NCI-H510A (cell line): ENCODE results near the gene ENDOD1.

ENCODE experiments used
- DNase-seq: peaks from one replicate; lab custom pipeline; 2025; lab: John Stamatoyannopoulos, UW

ENDOD1 gene

GRCh38 chr11:95076981-95077380 is 12.7 kb upstream of the ENDOD1 start:
- no peak for DNase-seq

- no peak for DNase-seq
Measured at GRCh38 chr11:95078526-95078925, 11.1 kb upstream of the ENDOD1 start.

DNA sequence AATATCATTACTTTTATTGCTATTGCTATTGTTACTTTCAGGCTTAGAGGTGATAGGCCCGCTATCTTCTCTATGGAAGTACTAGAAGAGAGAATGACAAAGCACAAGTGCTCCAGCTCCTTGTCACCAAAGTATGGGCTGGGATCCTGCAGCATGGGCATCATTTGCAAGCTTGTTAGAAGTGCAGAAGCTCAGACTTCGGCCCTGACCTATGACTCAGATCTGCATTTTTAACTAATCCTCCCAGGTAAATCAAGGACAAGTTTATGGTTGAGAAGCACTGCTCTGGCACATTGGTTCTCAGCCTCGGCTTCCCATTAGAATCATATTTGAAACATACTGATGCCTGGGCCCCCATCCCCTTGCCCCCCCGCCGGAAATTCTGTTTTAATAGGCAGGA is 8.6 kb upstream of the ENDOD1 start:
- no peak for DNase-seq

DNA sequence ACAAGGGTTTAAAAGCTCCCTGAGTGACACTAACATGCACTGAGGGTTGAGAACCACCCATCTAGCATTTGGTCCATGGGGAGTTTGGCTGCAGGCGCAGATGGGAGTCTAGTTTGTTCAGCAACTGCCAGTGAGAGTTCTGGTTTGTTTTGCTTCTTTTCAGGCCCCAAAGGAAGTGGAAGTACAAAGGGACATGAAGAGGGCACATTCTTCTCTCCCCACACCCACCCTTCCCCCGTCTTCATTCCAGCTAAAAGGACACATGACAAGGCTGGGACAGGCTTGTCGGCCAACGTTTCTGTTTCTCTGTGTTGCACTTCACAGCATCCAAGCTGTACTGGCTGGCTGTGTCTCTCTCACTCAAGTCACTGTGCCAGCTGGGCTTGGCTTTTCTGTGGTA is 8.2 kb upstream of the ENDOD1 start:
- DNase-seq = no peak

DNA sequence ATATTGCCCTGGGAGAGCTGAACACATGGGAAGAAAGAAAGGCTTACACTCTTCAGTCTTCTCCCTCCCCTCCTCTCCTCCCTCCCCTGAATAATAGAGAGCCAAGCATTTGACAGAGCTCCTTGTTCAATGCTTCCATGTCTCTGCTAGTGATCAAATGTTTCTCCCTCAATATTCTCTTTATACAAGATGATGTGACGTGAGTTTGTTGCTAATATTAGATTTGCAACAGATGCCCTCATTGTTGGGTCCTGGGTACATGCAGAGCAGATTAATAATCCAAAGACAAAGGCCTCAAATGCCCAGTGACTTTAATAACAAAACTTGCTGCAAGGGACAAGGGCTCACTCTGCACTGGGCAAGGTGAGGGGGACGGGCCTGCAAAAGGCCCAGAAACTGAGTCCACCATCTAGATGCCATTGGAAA is 7.1 kb upstream of the ENDOD1 start:
- no peak for DNase-seq

- no peak for DNase-seq
Measured at GRCh38 chr11:95084509-95084908, 5.1 kb upstream of the ENDOD1 start.

DNA sequence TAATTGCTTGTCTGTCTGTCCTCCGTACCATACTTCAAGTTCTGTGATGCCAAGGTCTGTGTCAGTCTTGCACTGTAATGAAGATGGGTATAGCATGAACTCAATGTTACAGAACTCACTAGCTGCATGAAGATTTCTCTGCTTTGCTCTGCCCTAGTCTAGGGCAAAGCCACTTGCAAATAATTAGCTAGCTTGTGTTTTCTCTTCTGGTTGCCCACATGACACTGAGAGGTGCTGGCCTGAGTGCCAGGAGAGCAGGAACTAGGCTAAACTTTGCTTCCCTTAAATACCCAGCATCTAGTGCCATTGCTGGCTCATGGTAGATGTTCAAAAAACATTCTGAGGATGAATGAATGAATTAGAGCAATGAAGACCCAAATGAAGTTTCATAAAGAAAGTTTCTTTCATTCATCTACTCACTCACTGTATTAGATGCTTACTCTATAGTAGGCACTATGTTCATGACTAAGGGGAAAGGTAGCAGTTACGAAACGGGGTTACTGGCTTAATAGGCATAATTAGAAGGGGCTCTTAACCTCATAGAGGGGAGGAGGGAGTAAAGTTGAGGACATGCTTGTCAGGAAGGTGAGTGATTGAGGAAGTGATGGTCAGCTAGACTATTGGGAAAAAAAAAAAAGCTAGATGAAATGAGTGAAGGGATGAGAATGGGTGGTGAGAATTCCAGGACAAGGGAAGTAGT is 4.4 kb upstream of the ENDOD1 start:
- no peak for DNase-seq

DNA sequence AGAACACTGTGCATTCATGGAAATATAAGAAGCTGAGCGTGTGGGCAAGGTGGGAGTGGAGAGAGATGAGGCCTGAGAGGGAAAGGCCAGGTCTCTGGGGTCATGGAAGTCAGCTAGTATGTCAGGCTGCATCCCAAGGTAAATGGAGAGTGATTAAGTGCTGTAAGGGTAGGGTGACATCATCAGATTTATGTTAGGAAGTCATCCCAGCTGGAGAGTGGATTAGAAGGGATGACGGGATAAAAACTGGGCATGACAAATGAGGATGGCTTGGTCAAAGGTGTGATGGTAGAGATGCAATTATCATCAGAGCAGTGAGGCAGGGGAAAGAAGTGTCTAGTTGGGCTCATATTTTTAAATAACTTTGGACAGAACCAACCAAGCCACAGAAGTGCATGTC is 3.5 kb upstream of the ENDOD1 start:
- DNase-seq = no peak

GRCh38 chr11:95086836-95087570 is 2.6 kb upstream of the ENDOD1 start:
- no peak for DNase-seq

GRCh38 chr11:95088946-95089619 is 563 bp upstream of the ENDOD1 start:
- no peak for DNase-seq

DNA sequence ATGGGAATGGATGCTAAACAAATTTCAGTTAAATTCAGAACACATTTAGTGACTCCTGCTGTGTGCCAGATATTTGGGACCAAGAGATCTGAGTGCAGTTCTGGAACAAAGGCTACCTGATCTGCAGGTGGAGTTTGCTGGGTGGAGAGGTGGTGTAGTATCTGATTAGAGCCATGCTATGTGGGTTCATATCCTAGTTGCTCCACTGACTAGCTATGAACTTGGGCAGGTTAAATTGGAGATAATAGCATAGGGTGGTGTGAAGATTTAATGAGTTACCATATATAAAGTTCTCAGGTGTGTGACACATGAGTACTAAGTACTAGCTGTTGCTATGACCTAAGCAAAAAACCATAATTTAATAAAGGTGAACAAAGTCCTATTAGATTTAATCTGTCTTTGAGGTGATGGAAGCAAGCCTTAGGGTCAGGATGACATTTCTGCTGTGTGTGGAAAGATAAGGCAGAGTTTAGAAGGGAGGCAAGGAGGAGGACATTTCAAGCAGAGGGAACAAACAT is 2.1 kb downstream of the ENDOD1 start:
- no peak for DNase-seq

- no peak for DNase-seq
Measured at GRCh38 chr11:95092549-95093324, 3.1 kb downstream of the ENDOD1 start.

DNA sequence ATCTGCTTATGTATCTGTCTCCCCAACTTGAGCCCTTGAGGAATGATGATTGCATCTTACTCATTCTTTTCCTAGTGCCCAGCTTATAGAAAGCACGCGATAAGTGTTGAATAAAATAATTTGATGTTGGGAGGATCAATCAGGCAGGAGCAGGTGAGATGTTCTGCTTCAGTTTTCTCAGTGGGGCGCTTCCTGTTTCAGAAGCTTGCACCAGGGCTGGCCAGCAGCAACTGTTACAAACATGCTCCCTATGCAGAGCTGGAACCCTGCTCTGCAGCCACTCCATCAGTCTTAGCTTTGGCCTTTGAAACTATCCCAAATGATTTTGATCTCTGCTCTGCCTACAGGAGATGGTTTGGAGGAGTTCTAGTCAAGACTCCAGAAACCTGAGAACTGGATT is 3.9 kb downstream of the ENDOD1 start:
- DNase-seq = no peak

- no peak for DNase-seq
Measured at GRCh38 chr11:95095858-95096587, 6.4 kb downstream of the ENDOD1 start.

DNA sequence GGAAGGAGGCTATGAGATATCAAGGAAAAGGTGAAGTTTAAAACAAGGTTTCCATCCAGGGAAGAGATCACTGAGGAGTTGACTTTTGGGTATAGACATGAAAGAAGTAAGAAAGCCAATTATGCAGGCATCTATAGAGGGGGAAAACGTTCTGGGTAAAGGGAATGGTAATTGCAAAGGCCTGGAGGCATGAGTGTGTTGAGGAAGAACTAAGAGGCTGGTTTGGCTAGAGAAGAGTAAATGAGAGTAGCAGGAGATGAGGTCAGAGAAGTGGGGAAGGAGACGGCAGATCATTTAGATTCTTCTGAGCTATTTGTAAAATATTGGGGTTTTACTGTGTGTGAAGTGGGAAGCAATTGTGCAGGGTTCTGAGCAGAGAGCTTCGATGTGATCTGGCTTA is 7.6 kb downstream of the ENDOD1 start:
- DNase-seq = no peak

- DNase-seq = no peak
Measured at GRCh38 chr11:95098826-95099225, 9.2 kb downstream of the ENDOD1 start.

DNA sequence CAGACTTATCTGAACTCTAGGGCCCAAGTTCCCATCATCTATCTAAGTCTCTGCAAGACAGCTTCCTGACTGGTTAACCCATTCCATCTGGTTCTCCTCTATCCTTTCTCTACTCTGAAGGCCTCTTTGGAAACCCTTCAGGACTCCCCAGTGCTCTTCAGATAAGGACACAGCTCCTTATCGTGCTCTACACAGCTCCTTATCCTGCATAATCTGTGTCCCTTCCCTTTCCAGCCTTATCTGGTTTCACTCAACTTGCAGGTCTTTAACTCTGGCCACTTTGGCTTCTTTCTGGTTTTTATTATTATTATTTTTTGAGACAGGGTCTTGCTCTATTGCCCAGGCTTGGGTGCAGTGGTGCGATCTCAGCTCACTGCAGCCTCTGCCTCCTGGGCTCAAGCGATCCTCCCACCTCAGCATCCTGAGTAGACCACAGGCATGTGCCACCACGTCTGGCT is 10.6 kb downstream of the ENDOD1 start:
- DNase-seq = no peak

DNA sequence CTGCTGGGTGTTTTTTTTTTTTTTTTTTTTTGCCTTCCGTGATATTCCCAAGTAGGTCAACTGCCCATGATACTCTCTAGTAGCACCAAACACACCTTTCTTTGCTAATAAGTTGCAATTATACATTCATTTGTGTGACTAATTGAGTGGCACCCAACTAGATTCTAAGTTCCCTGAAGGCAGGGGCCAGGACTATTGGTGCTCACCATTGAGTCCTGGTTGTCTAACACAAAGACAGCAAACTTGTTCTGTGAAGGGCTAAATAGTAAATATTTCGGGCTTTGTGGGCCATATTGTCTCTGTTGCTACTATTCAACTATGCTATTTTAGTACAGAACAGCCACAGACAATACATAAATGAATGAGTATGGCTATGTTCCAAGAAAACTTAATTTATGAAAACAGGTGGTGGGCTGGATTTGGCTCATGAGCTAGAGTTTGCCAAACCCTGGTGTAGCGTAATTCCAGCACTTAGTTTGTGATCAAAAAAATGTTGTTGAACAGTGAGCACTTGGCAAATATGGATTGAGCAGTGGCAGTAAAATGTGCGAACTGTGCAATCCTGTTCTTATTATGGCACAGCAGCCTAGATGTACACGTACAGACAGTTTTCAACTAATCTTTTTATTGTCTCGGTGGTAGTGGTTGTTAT is 11.3 kb downstream of the ENDOD1 start:
- no peak for DNase-seq

DNA sequence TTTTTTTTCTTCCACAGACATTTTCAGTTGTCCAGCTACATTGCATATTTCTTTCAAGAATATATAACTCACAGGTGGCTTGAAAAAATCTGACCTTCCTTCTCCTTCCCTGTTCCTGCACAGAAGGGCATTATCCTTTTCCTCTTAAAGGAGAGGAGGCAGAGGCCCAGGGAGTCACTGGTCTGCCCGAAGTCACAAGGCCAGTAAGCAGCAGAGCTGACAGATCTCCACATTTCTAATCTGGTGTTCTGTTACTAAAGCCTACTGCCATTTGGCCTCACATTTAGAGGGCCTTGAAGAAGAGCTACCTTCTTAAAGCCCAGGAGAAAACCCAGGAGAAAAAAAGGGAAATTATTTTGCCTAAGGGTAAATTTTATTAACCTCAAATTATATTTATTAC is 12.3 kb downstream of the ENDOD1 start:
- no peak for DNase-seq

GRCh38 chr11:95102733-95103132 is 13.1 kb downstream of the ENDOD1 start:
- DNase-seq = no peak

DNA sequence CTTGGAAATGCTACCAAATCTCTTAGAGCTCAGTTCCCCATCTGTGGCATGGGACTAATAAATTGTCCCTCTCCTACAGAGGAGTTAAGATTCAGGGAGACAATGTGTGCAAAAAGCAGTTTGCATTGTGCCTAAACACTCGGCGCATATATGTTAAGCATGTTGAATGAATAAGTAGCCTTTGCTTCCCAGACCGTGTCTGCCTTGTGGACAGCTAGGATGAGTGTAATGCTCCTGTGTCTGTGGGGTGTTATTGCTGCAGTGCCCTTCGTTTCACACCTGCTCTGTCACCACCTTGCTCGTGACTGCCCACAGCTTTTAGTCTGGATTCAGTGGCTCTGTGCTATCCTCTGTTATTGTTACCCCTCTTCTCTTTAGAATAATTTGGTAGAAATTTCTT is 14.1 kb downstream of the ENDOD1 start:
- DNase-seq = no peak
